Measurements from ENCODE around the gene SLC1A5. TPM values are rescaled to one million over a fixed set of nuclear protein-coding genes. Genes with fewer than 3 reads are reported as not detected.
"Not testable (repeated sequence)": the region's sequence is repeated elsewhere in the genome, so short reads cannot be mapped to it uniquely, and the experiment has no call there.

The SLC1A5 gene
- total and polyA plus RNA-seq, 2 experiments from 2014 or later = 103 to 272 TPM

DNA sequence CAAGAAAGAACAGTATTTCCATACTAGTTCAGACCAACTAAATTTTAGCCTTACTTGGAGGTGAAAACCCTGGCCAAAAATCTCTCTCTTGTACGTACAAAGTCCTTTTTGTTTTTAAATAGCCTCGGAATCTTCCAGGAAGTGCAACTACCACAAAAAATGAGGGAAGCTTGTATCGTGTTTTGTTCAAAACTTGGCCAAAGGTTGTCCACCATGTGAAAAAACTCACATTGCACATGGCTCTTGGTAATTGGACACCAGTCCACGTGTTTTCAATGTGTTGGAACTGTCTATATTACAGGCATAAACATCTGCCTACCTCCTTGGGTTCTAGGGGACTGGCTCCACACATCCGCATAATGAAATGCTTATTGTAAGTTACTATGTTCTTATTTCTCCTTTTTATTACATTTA is 27.0 kb downstream of the SLC1A5 start:
- H3K4me1 ChIP-seq (ENCODE audit: insufficient read depth) = peaks cover 5% of the 10 kb centered on the region; the same call in 1 of the 2 replicates
- H3K27ac ChIP-seq (ENCODE audit: low read depth) = no peak overlapping the region
- H3K79me2 ChIP-seq (replicated peaks; ENCODE audit: insufficient read depth) = no peaks in the 10 kb centered on the region
- peaks cover 6% of the 10 kb centered on the region; the same call in 1 of the 2 replicates for H3F3A ChIP-seq (replicated peaks; ENCODE audit: low read depth)
- H3K27me3 Mint-ChIP-seq (ENCODE audit: insufficient read depth, low read depth, poor library complexity) = peaks cover 12% of the 10 kb centered on the region
- no peak for DNase-seq (ENCODE audit: low spot score)
- H3K36me3 ChIP-seq (ENCODE audit: insufficient read depth) = no peaks in the 10 kb centered on the region; the same call in 1 of the 2 replicates
- H3K27ac Mint-ChIP-seq = no peak overlapping the region
- no peak overlapping the region for H3K4me2 ChIP-seq
- peaks cover 11% of the 10 kb centered on the region for H3K4me1 Mint-ChIP-seq
- H3K9me3 Mint-ChIP-seq = no peaks in the 10 kb centered on the region; the same call in 2 of the 3 replicates
- no peak overlapping the region for H3K4me3 Mint-ChIP-seq
- no peak overlapping the region for H3K4me3 ChIP-seq
- peaks cover 21% of the 10 kb centered on the region for H3K36me3 Mint-ChIP-seq (ENCODE audit: low read depth)
- no peaks in the 10 kb centered on the region for H3K27me3 ChIP-seq (ENCODE audit: insufficient read depth)
- no peak for TF ChIP-seq EZH2phosphoT487 (IDR thresholded peaks at IDR 0.05; ENCODE audit: unreplicated experiment)
- no peak for TF ChIP-seq POLR2AphosphoS5 (IDR thresholded peaks at IDR 0.05; ENCODE audit: low read depth)
- no peak for TF ChIP-seq ZNF331 (CRISPR knock-in tag; IDR thresholded peaks at IDR 0.05; ENCODE audit: low read depth)
- TF ChIP-seq STAT1 (IDR thresholded peaks at IDR 0.05; ENCODE audit: unreplicated experiment) = no peak
- no peak for TF ChIP-seq ZNF114 (CRISPR knock-in tag; IDR thresholded peaks at IDR 0.05)
- TF ChIP-seq JUNB (IDR thresholded peaks at IDR 0.05; ENCODE audit: unreplicated experiment) = no peak
- TF ChIP-seq, protein P1, sequence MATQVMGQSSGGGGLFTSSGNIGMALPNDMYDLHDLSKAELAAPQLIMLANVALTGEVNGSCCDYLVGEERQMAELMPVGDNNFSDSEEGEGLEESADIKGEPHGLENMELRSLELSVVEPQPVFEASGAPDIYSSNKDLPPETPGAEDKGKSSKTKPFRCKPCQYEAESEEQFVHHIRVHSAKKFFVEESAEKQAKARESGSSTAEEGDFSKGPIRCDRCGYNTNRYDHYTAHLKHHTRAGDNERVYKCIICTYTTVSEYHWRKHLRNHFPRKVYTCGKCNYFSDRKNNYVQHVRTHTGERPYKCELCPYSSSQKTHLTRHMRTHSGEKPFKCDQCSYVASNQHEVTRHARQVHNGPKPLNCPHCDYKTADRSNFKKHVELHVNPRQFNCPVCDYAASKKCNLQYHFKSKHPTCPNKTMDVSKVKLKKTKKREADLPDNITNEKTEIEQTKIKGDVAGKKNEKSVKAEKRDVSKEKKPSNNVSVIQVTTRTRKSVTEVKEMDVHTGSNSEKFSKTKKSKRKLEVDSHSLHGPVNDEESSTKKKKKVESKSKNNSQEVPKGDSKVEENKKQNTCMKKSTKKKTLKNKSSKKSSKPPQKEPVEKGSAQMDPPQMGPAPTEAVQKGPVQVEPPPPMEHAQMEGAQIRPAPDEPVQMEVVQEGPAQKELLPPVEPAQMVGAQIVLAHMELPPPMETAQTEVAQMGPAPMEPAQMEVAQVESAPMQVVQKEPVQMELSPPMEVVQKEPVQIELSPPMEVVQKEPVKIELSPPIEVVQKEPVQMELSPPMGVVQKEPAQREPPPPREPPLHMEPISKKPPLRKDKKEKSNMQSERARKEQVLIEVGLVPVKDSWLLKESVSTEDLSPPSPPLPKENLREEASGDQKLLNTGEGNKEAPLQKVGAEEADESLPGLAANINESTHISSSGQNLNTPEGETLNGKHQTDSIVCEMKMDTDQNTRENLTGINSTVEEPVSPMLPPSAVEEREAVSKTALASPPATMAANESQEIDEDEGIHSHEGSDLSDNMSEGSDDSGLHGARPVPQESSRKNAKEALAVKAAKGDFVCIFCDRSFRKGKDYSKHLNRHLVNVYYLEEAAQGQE (IDR thresholded peaks at IDR 0.05; ENCODE audit: unreplicated experiment) = no peak
- no peak for TF ChIP-seq ETS1 (IDR thresholded peaks at IDR 0.05)
- no peaks in the 10 kb centered on the region for H3K9me2 ChIP-seq (ENCODE audit: insufficient read depth)
- no peak for ATAC-seq
- no peaks in the 10 kb centered on the region; the same call in none of the 2 replicates for H4K20me1 ChIP-seq (replicated peaks; ENCODE audit: insufficient read depth)
- H2AFZ ChIP-seq = no peak overlapping the region

- peaks cover 11% of the 10 kb centered on the region for H3K4me1 Mint-ChIP-seq
- not testable (repeated sequence) for H3K4me1 ChIP-seq (ENCODE audit: insufficient read depth); H3K4me3 ChIP-seq; H3K36me3 ChIP-seq (ENCODE audit: insufficient read depth); H3K27ac ChIP-seq (ENCODE audit: low read depth); H4K20me1 ChIP-seq (replicated peaks; ENCODE audit: insufficient read depth); ATAC-seq; H3K27ac Mint-ChIP-seq; H3K9me2 ChIP-seq (ENCODE audit: insufficient read depth); H3K27me3 ChIP-seq (ENCODE audit: insufficient read depth); H3K79me2 ChIP-seq (replicated peaks; ENCODE audit: insufficient read depth); H3K9me3 Mint-ChIP-seq; H3K4me3 Mint-ChIP-seq; H2AFZ ChIP-seq; H3F3A ChIP-seq (replicated peaks; ENCODE audit: low read depth); DNase-seq (ENCODE audit: low spot score); H3K4me2 ChIP-seq
- peaks cover 12% of the 10 kb centered on the region for H3K27me3 Mint-ChIP-seq (ENCODE audit: insufficient read depth, low read depth, poor library complexity)
- H3K36me3 Mint-ChIP-seq (ENCODE audit: low read depth) = peaks cover 22% of the 10 kb centered on the region
Measured at GRCh38 chr19:46760897-46761296, 27.5 kb downstream of the SLC1A5 start.
